ENCODE data around the gene CDK9. TPM values are rescaled to one million over a fixed set of nuclear protein-coding genes. Genes with fewer than 3 reads are reported as not detected.

CDK9 gene
- 42.0 to 50.0 TPM (median 43.1 TPM) in 5 replicates for total RNA-seq (2022; extraction: Qiagen RNA extraction)

GRCh38 chr9:127785933-127786772 lies at the start of gene CDK9:
Gene CDK9, plus strand, starts transcription at chr9:127786034. Its CDS starts 115 bp downstream, at chr9:127786149.

GRCh38 chr9:127778280-127779135 lies 7.3 kb upstream of the CDK9 start, which contains the start of gene SH2D3C:
Gene SH2D3C, minus strand, starts transcription at chr9:127778666. Its CDS starts 39 bp downstream, at chr9:127778627.

GRCh38 chr9:127802576-127803443 lies 17.0 kb downstream of the CDK9 start, which contains the start of gene FPGS:
Gene FPGS, plus strand, starts transcription at chr9:127802882. Its CDS starts 43 bp downstream, at chr9:127802925.

Other genes starting within 250 kb of the CDK9 start
- gene STXBP1, start 173.8 kb upstream of the CDK9 start, total RNA-seq (2022; extraction: Qiagen RNA extraction), result 13.6 to 19.7 TPM (median 18.6 TPM) in 5 replicates
- 0.05 to 0.11 TPM (median 0.09 TPM) in 4 of 5 replicates, not detected in the other for gene CFAP157, start 79.0 kb upstream of the CDK9 start, total RNA-seq (2022; extraction: Qiagen RNA extraction)
- 15.3 to 24.0 TPM (median 18.6 TPM) in 5 replicates for gene PTRH1, start 70.4 kb upstream of the CDK9 start, total RNA-seq (2022; extraction: Qiagen RNA extraction)
- 0.02 to 0.07 TPM (median 0.04 TPM) in 4 of 5 replicates, not detected in the other for gene TTC16, start 70.0 kb upstream of the CDK9 start, total RNA-seq (2022; extraction: Qiagen RNA extraction)
- gene TOR2A, start 50.7 kb upstream of the CDK9 start, total RNA-seq (2022; extraction: Qiagen RNA extraction), result 10.5 to 15.8 TPM (median 15.2 TPM) in 5 replicates
- 0.06 to 0.13 TPM (median 0.06 TPM) in 3 of 5 replicates, not detected in the others for gene SH2D3C, start 7.4 kb upstream of the CDK9 start, total RNA-seq (2022; extraction: Qiagen RNA extraction)
- gene FPGS, start 16.8 kb downstream of the CDK9 start, total RNA-seq (2022; extraction: Qiagen RNA extraction), result 41.2 to 53.8 TPM (median 48.2 TPM) in 5 replicates
- 0.07 to 0.16 TPM (median 0.09 TPM) in 5 replicates for gene ENG, start 68.6 kb downstream of the CDK9 start, total RNA-seq (2022; extraction: Qiagen RNA extraction)
- 41.1 to 85.2 TPM (median 75.6 TPM) in 5 replicates for gene AK1, start 91.6 kb downstream of the CDK9 start, total RNA-seq (2022; extraction: Qiagen RNA extraction)
- gene ST6GALNAC6, start 113.6 kb downstream of the CDK9 start, total RNA-seq (2022; extraction: Qiagen RNA extraction), result 19.3 to 24.9 TPM (median 21.5 TPM) in 5 replicates
- gene ST6GALNAC4, start 131.0 kb downstream of the CDK9 start, total RNA-seq (2022; extraction: Qiagen RNA extraction), result 9.3 to 19.4 TPM (median 16.2 TPM) in 5 replicates
- gene PIP5KL1, start 144.7 kb downstream of the CDK9 start, total RNA-seq (2022; extraction: Qiagen RNA extraction), result 1.2 to 2.0 TPM (median 1.6 TPM) in 5 replicates
- gene DPM2, start 151.8 kb downstream of the CDK9 start, total RNA-seq (2022; extraction: Qiagen RNA extraction), result 35.5 to 42.3 TPM (median 41.1 TPM) in 5 replicates
- 32.2 to 51.9 TPM (median 43.0 TPM) in 5 replicates for gene EEIG1, start 195.0 kb downstream of the CDK9 start, total RNA-seq (2022; extraction: Qiagen RNA extraction)